ENCODE measurements around the gene SUGCT.
"Not testable (repeated sequence)": the region's sequence is repeated elsewhere in the genome, so short reads cannot be mapped to it uniquely, and the experiment has no call there.

SUGCT gene

DNA sequence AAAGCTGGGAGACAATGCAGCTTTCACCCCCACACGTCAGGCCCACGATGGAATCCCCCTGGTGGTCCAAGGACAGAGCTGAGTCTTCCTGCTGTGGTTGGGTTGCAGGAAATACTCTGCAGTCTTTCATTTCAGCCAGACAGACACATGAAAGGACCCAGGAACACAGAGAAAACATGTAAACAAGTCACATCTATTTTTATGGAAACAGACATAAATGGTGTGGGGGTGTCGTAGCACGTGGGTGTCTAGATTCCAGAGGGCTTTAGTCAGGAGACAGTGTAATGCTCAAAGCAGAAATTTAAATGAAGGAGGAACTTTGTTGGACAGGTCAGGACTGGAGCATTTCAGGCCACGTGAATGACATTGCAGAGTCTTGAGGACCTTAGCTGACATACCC lies 444.6 kb downstream of the SUGCT start:
- H3K27ac Mint-ChIP-seq = no peak overlapping the region
- DNase-seq = no peak

DNA sequence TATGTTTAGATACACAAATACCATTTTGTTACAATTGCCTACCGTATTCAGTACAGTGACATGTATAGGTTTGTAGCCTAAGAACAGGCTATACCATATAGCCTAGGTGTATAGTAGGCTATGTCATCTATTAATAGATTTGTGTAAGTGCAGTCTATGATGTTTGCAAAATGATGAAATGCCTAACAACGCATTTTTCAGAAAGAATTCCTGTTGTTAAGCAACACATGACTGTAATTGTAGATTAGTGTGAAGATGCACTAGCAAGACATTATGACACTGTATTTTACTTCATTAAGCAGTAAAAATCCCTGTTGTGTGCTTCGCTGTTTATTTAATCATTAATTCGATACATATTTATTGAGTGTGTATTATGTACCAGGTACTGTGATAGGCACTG lies 446.0 kb downstream of the SUGCT start:
- H3K27ac Mint-ChIP-seq = no peak overlapping the region
- H3K4me3 Mint-ChIP-seq = no peak overlapping the region
- H3K9me3 Mint-ChIP-seq = no peaks in the 10 kb centered on the region
- no peaks in the 10 kb centered on the region for H3K4me1 Mint-ChIP-seq
- no peaks in the 10 kb centered on the region for H3K36me3 Mint-ChIP-seq (ENCODE audit: low read depth)
- DNase-seq (no peak), ATAC-seq (no peak)
- no peaks in the 10 kb centered on the region for H3K27me3 Mint-ChIP-seq

More for the DNA sequence above, 444.6 kb downstream of the SUGCT start:
- no peaks in the 10 kb centered on the region for H3K36me3 Mint-ChIP-seq (ENCODE audit: low read depth)
- no peak for ATAC-seq
- H3K4me3 Mint-ChIP-seq = no peak overlapping the region
- H3K4me1 Mint-ChIP-seq = no peaks in the 10 kb centered on the region
- H3K27me3 Mint-ChIP-seq = no peaks in the 10 kb centered on the region
- H3K9me3 Mint-ChIP-seq = no peaks in the 10 kb centered on the region

DNA sequence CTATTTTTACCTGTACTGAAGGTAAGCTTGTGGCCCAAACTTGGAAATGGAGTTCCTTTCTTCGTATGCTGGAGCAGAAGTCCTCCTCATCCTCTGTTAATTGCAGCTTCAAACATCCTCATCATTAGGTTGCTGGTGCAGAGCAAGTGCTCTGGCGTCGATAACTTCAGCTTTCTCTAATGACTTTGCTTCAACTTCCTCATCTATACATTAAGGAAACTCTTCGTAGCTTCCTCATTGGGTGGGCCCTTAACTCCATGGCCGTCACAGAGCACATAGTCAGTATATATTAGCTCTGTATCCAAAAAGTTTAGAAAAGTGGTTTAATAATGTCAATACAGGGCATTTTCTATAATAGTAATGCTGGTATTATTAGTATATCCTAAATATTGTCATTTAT lies 447.7 kb downstream of the SUGCT start:
- Mint-ChIP-seq H3K27me3 (no peaks in the 10 kb centered on the region), H3K9me3 (no peaks in the 10 kb centered on the region), H3K4me3 (no peak overlapping the region), H3K4me1 (no peaks in the 10 kb centered on the region), H3K36me3 (ENCODE audit: low read depth) (no peaks in the 10 kb centered on the region), H3K27ac (no peak overlapping the region)
- DNase-seq (no peak), ATAC-seq (no peak)

DNA sequence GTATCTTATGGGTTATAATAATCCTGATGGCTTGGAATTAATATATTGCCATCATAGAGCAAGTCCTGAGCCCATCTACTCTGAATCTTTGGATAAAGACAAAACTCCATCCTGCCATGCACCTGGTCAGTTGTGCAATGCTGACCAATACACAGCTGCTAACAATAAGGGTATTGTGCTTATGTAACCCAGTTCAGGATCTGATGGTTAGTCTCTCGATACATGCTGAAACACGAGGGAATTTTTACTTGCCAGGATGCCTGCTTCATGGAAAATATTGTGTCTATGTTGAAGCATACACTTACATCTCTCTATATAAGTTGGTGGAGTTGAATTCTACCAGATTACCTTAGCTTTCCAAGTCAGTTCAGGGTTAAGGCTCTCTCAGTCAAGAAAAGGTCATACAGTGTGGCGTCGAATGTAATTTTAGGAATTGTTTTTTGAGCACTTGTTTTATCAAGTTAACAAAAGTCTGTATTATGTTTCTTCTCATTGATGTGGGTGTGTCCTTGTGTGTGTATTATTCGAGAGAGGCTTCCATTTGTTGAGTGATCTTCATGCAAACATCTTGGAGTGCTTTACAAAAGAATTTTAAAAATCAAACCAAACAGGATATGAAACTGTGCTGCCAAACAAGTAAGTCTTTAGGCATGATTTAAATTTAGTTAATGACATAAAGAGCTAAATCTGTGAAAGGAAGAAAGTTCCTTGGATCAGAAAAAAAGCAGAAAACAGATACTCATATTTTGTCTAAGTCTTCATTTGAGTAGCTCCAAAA lies 449.1 kb downstream of the SUGCT start:
- no peak for DNase-seq
- Mint-ChIP-seq H3K4me3 (no peak overlapping the region), H3K4me1 (no peaks in the 10 kb centered on the region), H3K27ac (no peak overlapping the region), H3K36me3 (ENCODE audit: low read depth) (no peaks in the 10 kb centered on the region), H3K27me3 (no peaks in the 10 kb centered on the region), H3K9me3 (no peaks in the 10 kb centered on the region)
- ATAC-seq = no peak

DNA sequence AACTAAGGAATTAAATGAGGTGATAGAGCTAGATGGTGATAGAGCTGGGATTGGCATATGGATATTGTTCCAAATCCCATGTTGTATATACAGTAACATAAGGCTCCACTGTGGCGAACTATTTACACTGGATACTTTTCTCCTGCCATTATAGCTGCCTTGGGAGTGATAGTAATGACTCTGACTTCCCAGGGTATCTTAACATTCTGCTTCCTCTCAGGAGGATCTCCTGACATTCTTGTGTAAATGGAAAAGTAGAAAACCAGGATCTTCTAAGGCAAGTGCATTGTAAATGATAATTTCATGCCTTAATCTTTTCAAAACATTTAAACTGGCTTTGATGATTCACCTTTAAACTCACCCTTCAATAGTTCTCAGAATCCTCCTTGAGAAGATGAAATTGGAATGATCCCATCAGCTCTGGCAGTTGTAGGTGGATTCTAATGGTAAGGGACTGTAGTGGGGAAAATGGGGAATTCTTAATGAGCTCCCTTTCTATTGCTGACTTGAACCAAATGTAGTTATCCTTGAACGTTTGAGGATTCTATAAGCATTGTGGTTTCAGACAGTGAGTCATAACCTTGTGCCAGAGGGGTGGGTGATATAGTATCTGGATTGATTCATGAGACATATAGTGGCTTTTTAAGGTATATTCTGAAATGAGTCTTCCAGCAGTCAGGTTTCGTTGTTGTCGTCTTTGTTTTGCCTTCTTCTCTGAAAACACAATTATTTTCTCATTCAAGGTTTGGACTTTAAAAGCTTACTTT lies 450.0 kb downstream of the SUGCT start:
- ATAC-seq (no peak), DNase-seq (no peak)
- no peak overlapping the region for H3K27ac Mint-ChIP-seq
- no peaks in the 10 kb centered on the region for H3K36me3 Mint-ChIP-seq (ENCODE audit: low read depth)
- no peaks in the 10 kb centered on the region for H3K27me3 Mint-ChIP-seq
- no peak overlapping the region for H3K4me3 Mint-ChIP-seq
- no peaks in the 10 kb centered on the region for H3K4me1 Mint-ChIP-seq
- H3K9me3 Mint-ChIP-seq = no peaks in the 10 kb centered on the region

DNA sequence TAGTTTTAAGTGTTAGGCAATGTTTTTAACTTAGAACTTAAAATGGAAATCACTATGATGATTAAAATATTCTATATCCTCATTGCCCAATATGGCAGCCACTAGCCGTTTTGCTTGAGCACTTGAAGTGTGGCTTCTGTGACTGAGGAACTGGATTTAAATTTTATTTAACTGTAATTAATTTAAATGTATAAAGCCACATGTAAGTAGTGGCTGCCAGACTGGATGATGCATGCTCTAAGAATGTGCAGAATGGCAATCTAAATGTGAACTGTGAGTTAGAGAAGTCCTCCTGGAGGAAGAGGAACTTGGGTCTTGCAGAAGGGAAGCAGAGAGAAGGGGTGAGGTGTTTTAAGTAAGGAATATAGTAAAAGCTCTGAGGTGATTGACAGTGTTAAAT lies 451.4 kb downstream of the SUGCT start:
- no peak overlapping the region for H3K4me3 Mint-ChIP-seq
- no peaks in the 10 kb centered on the region for H3K4me1 Mint-ChIP-seq
- H3K9me3 Mint-ChIP-seq = no peaks in the 10 kb centered on the region
- no peaks in the 10 kb centered on the region for H3K36me3 Mint-ChIP-seq (ENCODE audit: low read depth)
- no peak for ATAC-seq
- H3K27ac Mint-ChIP-seq = no peak overlapping the region
- H3K27me3 Mint-ChIP-seq = no peaks in the 10 kb centered on the region
- DNase-seq = no peak

DNA sequence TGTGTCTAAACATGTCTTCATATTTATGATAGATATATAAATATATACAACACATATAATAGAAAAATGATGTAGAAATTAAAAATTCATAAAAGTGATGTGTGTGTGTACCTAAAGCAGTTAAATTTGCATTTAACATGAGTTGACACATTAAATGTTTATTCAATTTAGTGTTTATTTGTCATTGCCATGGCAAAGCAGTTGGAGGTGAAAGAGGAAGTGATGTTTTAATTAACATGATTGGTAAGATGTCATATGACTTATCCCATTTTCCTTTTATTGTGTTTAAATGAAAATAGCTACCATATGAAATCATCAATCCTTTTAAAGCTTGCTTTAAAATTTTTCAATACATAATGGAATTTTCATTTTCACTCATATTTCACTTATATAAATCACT lies 452.6 kb downstream of the SUGCT start:
- H3K27me3 Mint-ChIP-seq = no peaks in the 10 kb centered on the region
- H3K9me3 Mint-ChIP-seq = no peaks in the 10 kb centered on the region
- H3K27ac Mint-ChIP-seq = no peak overlapping the region
- no peaks in the 10 kb centered on the region for H3K4me1 Mint-ChIP-seq
- DNase-seq (no peak), ATAC-seq (no peak)
- no peak overlapping the region for H3K4me3 Mint-ChIP-seq
- no peaks in the 10 kb centered on the region for H3K36me3 Mint-ChIP-seq (ENCODE audit: low read depth)

DNA sequence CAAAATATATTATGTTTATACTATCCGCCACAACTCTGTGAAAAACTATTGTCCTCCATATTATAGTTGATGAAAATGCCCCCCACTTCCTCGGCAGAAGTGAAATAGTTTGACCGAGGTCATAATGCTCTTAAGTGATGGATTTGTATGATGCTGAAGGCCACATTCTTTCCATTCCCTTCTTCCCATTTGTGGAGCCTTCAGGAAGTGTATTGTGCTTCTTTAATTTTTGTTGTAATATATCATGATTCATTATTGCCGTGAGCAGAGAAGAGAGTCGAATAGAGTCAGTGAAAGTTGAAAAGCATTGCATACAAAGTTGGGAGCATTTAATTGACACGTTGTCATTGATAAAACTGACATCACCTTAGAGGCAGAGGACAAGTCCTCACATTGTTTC lies 460.3 kb downstream of the SUGCT start:
- no peaks in the 10 kb centered on the region for H3K27me3 Mint-ChIP-seq
- no peaks in the 10 kb centered on the region for H3K9me3 Mint-ChIP-seq
- DNase-seq (no peak), ATAC-seq (no peak)
- no peak overlapping the region for H3K27ac Mint-ChIP-seq
- H3K36me3 Mint-ChIP-seq (ENCODE audit: low read depth) = no peaks in the 10 kb centered on the region
- H3K4me3 Mint-ChIP-seq = no peak overlapping the region
- H3K4me1 Mint-ChIP-seq = peaks cover 13% of the 10 kb centered on the region

DNA sequence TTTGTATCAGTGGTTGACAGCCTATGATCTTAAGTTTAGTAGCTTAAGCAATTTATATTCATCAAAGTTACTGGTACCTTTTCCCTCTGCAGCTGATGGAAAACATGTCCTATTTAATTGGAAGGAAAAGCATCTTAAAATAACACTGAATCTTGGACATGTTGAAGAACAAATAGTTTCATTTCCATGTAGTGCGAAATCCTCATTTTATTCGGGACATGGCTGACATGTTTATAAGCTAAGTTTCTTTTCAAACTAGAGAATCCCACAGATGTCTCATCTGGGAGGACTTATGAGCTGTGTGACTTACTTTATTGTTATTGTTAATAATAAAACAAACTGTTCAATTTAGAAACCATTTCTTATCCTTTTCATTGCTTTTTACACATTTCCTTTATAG lies 461.0 kb downstream of the SUGCT start:
- DNase-seq = no peak
- Mint-ChIP-seq H3K4me1 (peaks cover 13% of the 10 kb centered on the region), H3K9me3 (no peaks in the 10 kb centered on the region), H3K4me3 (no peak overlapping the region), H3K27ac (no peak overlapping the region), H3K36me3 (ENCODE audit: low read depth) (no peaks in the 10 kb centered on the region), H3K27me3 (no peaks in the 10 kb centered on the region)
- no peak for ATAC-seq

DNA sequence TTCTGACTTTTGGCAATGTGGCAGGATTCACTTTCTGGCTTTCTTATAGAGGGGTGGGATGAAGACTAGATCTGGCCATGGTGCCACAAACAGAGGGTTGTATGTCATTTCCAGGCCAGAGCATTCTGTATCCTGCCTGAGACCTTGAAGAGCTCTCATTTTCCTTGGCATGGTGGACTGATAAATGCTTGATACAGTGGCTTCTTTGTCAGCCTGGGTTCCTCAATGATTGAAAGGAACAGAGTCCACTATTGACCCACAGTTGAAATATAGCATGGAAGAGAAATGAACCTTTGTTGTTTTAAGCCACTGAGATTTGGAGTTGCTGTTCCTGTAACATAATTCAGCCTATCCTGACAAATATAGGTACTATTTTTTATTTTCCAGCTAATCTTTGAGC lies 462.7 kb downstream of the SUGCT start:
- no peaks in the 10 kb centered on the region for H3K27me3 Mint-ChIP-seq

DNA sequence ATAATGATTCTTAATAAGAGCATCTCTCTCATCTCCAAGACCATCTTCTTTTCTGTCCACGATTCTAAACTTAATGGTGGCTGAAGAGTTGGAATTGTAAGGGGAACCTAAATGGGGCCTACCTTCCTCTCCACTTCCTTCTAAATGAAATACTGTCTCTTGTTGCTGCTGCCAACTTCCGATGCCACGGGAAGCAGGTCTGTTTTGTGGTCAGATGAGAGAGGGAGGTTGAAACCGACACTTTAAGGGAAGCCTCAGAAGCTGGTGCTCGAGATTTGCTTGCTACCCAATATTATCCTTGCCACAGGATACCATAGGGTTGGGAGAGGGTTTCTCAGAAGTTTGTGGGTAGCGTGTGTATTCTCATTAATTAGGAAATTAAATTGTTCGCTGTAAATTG lies 464.1 kb downstream of the SUGCT start:
- no peaks in the 10 kb centered on the region for H3K9me3 Mint-ChIP-seq
- H3K4me3 Mint-ChIP-seq = no peak overlapping the region
- H3K27me3 Mint-ChIP-seq = no peaks in the 10 kb centered on the region
- H3K27ac Mint-ChIP-seq = no peak overlapping the region
- ATAC-seq = no peak
- no peaks in the 10 kb centered on the region for H3K36me3 Mint-ChIP-seq (ENCODE audit: low read depth)
- no peak for DNase-seq
- peaks cover 16% of the 10 kb centered on the region for H3K4me1 Mint-ChIP-seq

More for the DNA sequence above, 462.7 kb downstream of the SUGCT start:
- no peak overlapping the region for H3K27ac Mint-ChIP-seq
- DNase-seq (no peak), ATAC-seq (no peak)
- H3K36me3 Mint-ChIP-seq (ENCODE audit: low read depth) = no peaks in the 10 kb centered on the region
- H3K4me1 Mint-ChIP-seq = peaks cover 16% of the 10 kb centered on the region
- H3K4me3 Mint-ChIP-seq = no peak overlapping the region
- no peaks in the 10 kb centered on the region for H3K9me3 Mint-ChIP-seq

DNA sequence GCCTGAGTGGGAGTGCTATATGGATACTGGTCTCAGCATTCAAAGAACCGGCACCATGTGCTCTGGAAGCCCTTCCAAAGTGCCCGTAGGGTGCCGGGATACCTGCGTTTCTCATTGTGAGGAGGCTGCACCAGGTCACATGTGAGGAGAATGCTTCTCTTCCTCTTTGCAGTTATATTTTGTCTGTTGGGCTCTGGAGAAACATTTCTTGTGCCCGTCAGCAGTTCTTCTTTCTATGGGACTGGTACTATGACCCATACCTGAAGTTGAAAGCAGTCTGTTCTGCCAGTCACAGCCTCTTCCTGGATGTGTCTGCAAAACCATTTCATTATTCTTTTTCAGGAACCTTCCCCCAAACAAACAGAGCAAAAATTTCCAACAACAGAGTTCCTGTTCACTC lies 465.0 kb downstream of the SUGCT start:
- Mint-ChIP-seq H3K9me3 (no peaks in the 10 kb centered on the region), H3K4me3 (no peak overlapping the region), H3K27ac (no peak overlapping the region), H3K27me3 (no peaks in the 10 kb centered on the region), H3K36me3 (ENCODE audit: low read depth) (no peaks in the 10 kb centered on the region), H3K4me1 (peaks cover 16% of the 10 kb centered on the region)
- ATAC-seq (no peak), DNase-seq (no peak)

DNA sequence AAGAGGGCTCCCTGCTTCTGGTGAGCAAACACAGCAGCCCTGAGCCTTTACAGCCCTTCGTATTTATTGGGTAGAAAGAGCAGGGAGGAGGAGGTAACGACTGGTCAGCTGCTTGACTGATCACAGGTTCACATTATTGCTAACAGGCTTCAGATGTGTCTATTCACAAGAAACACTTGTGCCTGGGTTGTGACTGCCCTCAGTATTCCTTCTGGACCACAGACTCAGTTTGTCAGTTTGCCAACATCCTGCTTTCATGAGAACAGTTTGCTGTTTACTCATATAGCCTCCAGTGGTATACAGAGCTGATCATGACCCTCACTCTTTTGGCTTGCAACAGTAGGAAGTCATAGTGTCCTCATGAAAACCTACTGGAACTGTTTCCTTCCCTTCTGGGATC lies 467.5 kb downstream of the SUGCT start:
- DNase-seq; H3K27ac Mint-ChIP-seq; H3K4me3 Mint-ChIP-seq; ATAC-seq; H3K36me3 Mint-ChIP-seq (ENCODE audit: low read depth); H3K27me3 Mint-ChIP-seq; H3K9me3 Mint-ChIP-seq: not testable (repeated sequence)
- peaks cover 16% of the 10 kb centered on the region for H3K4me1 Mint-ChIP-seq

DNA sequence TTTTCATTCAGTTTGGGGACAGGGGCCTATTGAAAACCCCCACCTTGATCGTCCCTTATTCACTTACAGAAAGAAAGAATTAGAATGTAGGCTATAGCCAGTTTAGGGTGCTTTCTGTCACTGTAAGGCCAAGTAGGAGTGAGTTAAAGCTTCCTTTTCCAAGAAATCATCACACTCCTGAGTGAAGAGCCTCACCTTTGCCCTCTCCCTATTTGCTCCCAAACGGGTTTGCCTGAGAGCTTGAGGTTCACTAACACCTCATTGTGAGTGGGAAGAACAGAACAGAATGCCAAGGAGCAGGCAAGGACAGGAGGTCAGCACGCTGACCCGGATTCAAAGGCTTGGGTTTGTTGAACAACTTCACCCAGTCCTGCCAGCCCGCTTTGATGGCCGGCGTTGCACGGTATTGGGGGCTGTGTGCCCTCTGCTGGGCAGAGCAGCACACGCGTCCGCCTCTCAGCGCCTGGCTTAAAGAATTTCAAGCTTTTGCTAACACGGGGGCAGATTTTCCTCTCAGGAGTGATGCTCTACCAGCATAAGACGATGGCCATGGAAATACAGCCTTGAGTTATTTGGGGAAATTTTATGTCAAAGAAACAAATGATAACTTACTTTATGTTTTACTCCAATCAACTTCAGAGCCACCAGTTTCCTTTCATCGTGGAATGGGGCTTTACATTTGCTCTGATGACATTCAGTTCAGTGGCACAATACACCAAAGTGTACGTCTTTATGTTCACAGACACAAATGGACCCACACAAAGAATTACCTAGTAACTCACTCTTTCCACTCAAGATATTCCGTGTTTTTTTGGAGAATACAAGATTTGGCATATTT lies 470.0 kb downstream of the SUGCT start:
- Mint-ChIP-seq H3K36me3 (ENCODE audit: low read depth) (no peaks in the 10 kb centered on the region), H3K4me1 (peaks cover 4% of the 10 kb centered on the region), H3K27me3 (no peaks in the 10 kb centered on the region), H3K27ac (no peak overlapping the region), H3K4me3 (no peak overlapping the region), H3K9me3 (no peaks in the 10 kb centered on the region)
- ATAC-seq = peak; percentile 76
- peak; percentile 29 for DNase-seq
